Measurements from ENCODE around the gene SDHAF2. TPM values are rescaled to one million over a fixed set of nuclear protein-coding genes. Genes with fewer than 3 reads are reported as not detected.

SDHAF2 gene
- total and polyA plus RNA-seq, 9 of the 15 experiments (the other 6 are each of a cell fraction or from before 2014, with no cell fraction given), result 21.2 to 144 (median 40.4) TPM

DNA sequence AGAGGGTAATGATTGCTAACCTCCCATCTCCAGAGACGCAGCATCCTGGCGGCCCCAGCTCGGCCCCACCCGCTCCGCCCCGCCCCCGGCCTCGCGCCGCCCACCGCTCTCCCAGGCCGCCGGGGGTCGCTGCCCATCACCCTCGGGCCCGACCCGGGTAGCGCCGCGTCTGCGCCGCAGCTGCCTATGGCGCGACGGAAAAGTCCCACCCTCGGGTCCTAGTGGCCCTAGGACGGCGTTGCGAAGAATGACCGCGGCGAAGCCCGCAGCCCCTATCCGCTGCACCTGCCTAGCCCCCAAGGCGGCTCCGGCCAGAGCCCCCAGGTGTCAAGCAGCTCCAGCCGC is 606 bp upstream of the SDHAF2 start (continued):
- TF ChIP-seq, protein P1, sequence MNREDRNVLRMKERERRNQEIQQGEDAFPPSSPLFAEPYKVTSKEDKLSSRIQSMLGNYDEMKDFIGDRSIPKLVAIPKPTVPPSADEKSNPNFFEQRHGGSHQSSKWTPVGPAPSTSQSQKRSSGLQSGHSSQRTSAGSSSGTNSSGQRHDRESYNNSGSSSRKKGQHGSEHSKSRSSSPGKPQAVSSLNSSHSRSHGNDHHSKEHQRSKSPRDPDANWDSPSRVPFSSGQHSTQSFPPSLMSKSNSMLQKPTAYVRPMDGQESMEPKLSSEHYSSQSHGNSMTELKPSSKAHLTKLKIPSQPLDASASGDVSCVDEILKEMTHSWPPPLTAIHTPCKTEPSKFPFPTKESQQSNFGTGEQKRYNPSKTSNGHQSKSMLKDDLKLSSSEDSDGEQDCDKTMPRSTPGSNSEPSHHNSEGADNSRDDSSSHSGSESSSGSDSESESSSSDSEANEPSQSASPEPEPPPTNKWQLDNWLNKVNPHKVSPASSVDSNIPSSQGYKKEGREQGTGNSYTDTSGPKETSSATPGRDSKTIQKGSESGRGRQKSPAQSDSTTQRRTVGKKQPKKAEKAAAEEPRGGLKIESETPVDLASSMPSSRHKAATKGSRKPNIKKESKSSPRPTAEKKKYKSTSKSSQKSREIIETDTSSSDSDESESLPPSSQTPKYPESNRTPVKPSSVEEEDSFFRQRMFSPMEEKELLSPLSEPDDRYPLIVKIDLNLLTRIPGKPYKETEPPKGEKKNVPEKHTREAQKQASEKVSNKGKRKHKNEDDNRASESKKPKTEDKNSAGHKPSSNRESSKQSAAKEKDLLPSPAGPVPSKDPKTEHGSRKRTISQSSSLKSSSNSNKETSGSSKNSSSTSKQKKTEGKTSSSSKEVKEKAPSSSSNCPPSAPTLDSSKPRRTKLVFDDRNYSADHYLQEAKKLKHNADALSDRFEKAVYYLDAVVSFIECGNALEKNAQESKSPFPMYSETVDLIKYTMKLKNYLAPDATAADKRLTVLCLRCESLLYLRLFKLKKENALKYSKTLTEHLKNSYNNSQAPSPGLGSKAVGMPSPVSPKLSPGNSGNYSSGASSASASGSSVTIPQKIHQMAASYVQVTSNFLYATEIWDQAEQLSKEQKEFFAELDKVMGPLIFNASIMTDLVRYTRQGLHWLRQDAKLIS (CRISPR knock-in tag; IDR thresholded peaks at IDR 0.05), result no peak
- TF ChIP-seq ESRRA (IDR thresholded peaks at IDR 0.05; ENCODE audit: borderline replicate concordance, low read depth), result no peak
- no peak for TF ChIP-seq ZNF644 (tag; IDR thresholded peaks at IDR 0.05; ENCODE audit: low read depth)
- no peak for TF ChIP-seq ZNF584 (CRISPR knock-in tag; IDR thresholded peaks at IDR 0.05; ENCODE audit: low read depth)
- TF ChIP-seq SPI1 (IDR thresholded peaks at IDR 0.05; ENCODE audit: borderline replicate concordance, low read depth, low read length), result no peak
- no peak for TF ChIP-seq GATA2 (CRISPR knock-in tag; IDR thresholded peaks at IDR 0.05)
- no peak for TF ChIP-seq SMARCA5 (IDR thresholded peaks at IDR 0.05)
- no peak for TF ChIP-seq NFIX (CRISPR knock-in tag; IDR thresholded peaks at IDR 0.05; ENCODE audit: low read depth)
- TF ChIP-seq, protein P2, sequence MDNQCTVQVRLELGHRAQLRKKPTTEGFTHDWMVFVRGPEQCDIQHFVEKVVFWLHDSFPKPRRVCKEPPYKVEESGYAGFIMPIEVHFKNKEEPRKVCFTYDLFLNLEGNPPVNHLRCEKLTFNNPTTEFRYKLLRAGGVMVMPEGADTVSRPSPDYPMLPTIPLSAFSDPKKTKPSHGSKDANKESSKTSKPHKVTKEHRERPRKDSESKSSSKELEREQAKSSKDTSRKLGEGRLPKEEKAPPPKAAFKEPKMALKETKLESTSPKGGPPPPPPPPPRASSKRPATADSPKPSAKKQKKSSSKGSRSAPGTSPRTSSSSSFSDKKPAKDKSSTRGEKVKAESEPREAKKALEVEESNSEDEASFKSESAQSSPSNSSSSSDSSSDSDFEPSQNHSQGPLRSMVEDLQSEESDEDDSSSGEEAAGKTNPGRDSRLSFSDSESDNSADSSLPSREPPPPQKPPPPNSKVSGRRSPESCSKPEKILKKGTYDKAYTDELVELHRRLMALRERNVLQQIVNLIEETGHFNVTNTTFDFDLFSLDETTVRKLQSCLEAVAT (IDR thresholded peaks at IDR 0.05), result no peak
- TF ChIP-seq, protein P3, sequence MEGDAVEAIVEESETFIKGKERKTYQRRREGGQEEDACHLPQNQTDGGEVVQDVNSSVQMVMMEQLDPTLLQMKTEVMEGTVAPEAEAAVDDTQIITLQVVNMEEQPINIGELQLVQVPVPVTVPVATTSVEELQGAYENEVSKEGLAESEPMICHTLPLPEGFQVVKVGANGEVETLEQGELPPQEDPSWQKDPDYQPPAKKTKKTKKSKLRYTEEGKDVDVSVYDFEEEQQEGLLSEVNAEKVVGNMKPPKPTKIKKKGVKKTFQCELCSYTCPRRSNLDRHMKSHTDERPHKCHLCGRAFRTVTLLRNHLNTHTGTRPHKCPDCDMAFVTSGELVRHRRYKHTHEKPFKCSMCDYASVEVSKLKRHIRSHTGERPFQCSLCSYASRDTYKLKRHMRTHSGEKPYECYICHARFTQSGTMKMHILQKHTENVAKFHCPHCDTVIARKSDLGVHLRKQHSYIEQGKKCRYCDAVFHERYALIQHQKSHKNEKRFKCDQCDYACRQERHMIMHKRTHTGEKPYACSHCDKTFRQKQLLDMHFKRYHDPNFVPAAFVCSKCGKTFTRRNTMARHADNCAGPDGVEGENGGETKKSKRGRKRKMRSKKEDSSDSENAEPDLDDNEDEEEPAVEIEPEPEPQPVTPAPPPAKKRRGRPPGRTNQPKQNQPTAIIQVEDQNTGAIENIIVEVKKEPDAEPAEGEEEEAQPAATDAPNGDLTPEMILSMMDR (IDR thresholded peaks at IDR 0.05 in 2 of 3, conservative IDR thresholded peaks at IDR 0.05 in 1 of 3; ENCODE audit: insufficient read depth in 2 of 3, low read depth in 1 of 3, low read length in 3 of 3), result peak in 2 of 3 experiments; percentile 35 to 57; a peak in 4 of 6 replicates
- no peak for TF ChIP-seq DACH1 (IDR thresholded peaks at IDR 0.05; ENCODE audit: partially characterized antibody)
- TF ChIP-seq, protein P4, sequence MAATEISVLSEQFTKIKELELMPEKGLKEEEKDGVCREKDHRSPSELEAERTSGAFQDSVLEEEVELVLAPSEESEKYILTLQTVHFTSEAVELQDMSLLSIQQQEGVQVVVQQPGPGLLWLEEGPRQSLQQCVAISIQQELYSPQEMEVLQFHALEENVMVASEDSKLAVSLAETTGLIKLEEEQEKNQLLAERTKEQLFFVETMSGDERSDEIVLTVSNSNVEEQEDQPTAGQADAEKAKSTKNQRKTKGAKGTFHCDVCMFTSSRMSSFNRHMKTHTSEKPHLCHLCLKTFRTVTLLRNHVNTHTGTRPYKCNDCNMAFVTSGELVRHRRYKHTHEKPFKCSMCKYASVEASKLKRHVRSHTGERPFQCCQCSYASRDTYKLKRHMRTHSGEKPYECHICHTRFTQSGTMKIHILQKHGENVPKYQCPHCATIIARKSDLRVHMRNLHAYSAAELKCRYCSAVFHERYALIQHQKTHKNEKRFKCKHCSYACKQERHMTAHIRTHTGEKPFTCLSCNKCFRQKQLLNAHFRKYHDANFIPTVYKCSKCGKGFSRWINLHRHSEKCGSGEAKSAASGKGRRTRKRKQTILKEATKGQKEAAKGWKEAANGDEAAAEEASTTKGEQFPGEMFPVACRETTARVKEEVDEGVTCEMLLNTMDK (IDR thresholded peaks at IDR 0.05; ENCODE audit: borderline replicate concordance, insufficient read depth, low read depth, low read length, poor library complexity, severe bottlenecking), result peak; percentile 74
- no peak for TF ChIP-seq ZC3H4 (CRISPR knock-in tag; IDR thresholded peaks at IDR 0.05; ENCODE audit: borderline replicate concordance)
- TF ChIP-seq POLR3A (IDR thresholded peaks at IDR 0.05; ENCODE audit: borderline replicate concordance, extremely low read depth, insufficient read depth, insufficient read length), result no peak
- TF ChIP-seq, protein P5, sequence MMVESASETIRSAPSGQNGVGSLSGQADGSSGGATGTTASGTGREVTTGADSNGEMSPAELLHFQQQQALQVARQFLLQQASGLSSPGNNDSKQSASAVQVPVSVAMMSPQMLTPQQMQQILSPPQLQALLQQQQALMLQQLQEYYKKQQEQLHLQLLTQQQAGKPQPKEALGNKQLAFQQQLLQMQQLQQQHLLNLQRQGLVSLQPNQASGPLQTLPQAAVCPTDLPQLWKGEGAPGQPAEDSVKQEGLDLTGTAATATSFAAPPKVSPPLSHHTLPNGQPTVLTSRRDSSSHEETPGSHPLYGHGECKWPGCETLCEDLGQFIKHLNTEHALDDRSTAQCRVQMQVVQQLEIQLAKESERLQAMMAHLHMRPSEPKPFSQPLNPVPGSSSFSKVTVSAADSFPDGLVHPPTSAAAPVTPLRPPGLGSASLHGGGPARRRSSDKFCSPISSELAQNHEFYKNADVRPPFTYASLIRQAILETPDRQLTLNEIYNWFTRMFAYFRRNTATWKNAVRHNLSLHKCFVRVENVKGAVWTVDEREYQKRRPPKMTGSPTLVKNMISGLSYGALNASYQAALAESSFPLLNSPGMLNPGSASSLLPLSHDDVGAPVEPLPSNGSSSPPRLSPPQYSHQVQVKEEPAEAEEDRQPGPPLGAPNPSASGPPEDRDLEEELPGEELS (CRISPR knock-in tag; IDR thresholded peaks at IDR 0.05; ENCODE audit: borderline replicate concordance), result 0 out of 2 replicates have a peak, but pooled peaks have one; percentile 51
